Ishikawa (cell line): ENCODE measurements around the gene UGT2B7.

Source experiments
- CEBPB ChIP-seq: IDR thresholded peaks from 2 replicates; pipeline ENCODE4 v1.6.1; 2012
- CREB1 ChIP-seq: IDR thresholded peaks from 2 replicates; pipeline ENCODE4 v1.6.1; 2012; ENCODE audit warnings: low read depth
- EGR1 ChIP-seq: IDR thresholded peaks from 2 replicates; pipeline ENCODE4 v1.6.1; 2012
- EP300 ChIP-seq: IDR thresholded peaks from 2 replicates; pipeline ENCODE4 v1.6.1; 2012; ENCODE audit warnings: borderline replicate concordance
- FOXM1 ChIP-seq: IDR thresholded peaks from 2 replicates; pipeline ENCODE4 v1.6.1; 2012; ENCODE audit warnings: low read depth, borderline replicate concordance
- MAX ChIP-seq: IDR thresholded peaks from 2 replicates; pipeline ENCODE4 v1.6.1; 2012
- NFIC ChIP-seq: IDR thresholded peaks from 2 replicates; pipeline ENCODE4 v1.6.1; 2012
- RAD21 ChIP-seq: IDR thresholded peaks from 2 replicates; pipeline ENCODE4 v1.6.1; 2012; ENCODE audit warnings: low read depth
- REST ChIP-seq: IDR thresholded peaks from 2 replicates; pipeline ENCODE4 v1.6.1; 2012; ENCODE audit warnings: low read depth, mild to moderate bottlenecking
- TAF1 ChIP-seq: IDR thresholded peaks from 2 replicates; pipeline ENCODE4 v1.6.1; 2012; ENCODE audit warnings: low read depth, mild to moderate bottlenecking
- TEAD4 ChIP-seq: IDR thresholded peaks from 2 replicates; pipeline ENCODE4 v1.6.1; 2012
- USF1 ChIP-seq: IDR thresholded peaks from 2 replicates; pipeline ENCODE4 v1.6.1; 2012
- YY1 ChIP-seq: IDR thresholded peaks from 2 replicates; pipeline ENCODE4 v1.6.1; 2012; ENCODE audit warnings: low read depth
- ZBTB7A ChIP-seq: IDR thresholded peaks from 2 replicates; pipeline ENCODE4 v1.6.1; 2012; ENCODE audit warnings: low read depth

GRCh38 chr4:69154021-69154420 lies 57.7 kb downstream of the UGT2B7 start:
- TF ChIP-seq YY1 (no peak), MAX (no peak), ZBTB7A (no peak), CEBPB (no peak), EP300 (no peak), REST (no peak), TAF1 (no peak), EGR1 (no peak), CREB1 (no peak), RAD21 (no peak), NFIC (no peak), TEAD4 (no peak), USF1 (no peak), FOXM1 (no peak)
